Measurements from ENCODE around the gene ZBTB7C. TPM values are rescaled to one million over a fixed set of nuclear protein-coding genes. Genes with fewer than 3 reads are reported as not detected.

Gene ZBTB7C
- total RNA-seq, 6 experiments from 2014 or later: not detected

- H3K36me3 Mint-ChIP-seq (ENCODE audit: low read depth): no peaks in the 10 kb centered on the region
- peak; percentile 53 for DNase-seq
- peaks cover 11% of the 10 kb centered on the region for H3K27me3 Mint-ChIP-seq (ENCODE audit: insufficient read depth)
- H3K27ac Mint-ChIP-seq: no peak overlapping the region
- H3K4me1 Mint-ChIP-seq (ENCODE audit: low read depth): no peaks in the 10 kb centered on the region
- no peaks in the 10 kb centered on the region for H3K9me3 Mint-ChIP-seq
- H3K4me3 Mint-ChIP-seq: no peak overlapping the region
- peak; percentile 80 for TF ChIP-seq CTCF (IDR thresholded peaks at IDR 0.05)
Measured at GRCh38 chr18:48230467-48231113, 178.6 kb downstream of the ZBTB7C start.

- Mint-ChIP-seq H3K9me3 (no peaks in the 10 kb centered on the region), H3K4me3 (no peak overlapping the region), H3K27me3 (ENCODE audit: insufficient read depth) (peaks cover 14% of the 10 kb centered on the region), H3K36me3 (ENCODE audit: low read depth) (no peaks in the 10 kb centered on the region), H3K4me1 (ENCODE audit: low read depth) (no peaks in the 10 kb centered on the region), H3K27ac (no peak overlapping the region)
- DNase-seq: no peak
- TF ChIP-seq CTCF (IDR thresholded peaks at IDR 0.05): no peak
Measured at GRCh38 chr18:48229552-48229981, 179.6 kb downstream of the ZBTB7C start.

- peaks cover 14% of the 10 kb centered on the region for H3K27me3 Mint-ChIP-seq (ENCODE audit: insufficient read depth)
- H3K36me3 Mint-ChIP-seq (ENCODE audit: low read depth): no peaks in the 10 kb centered on the region
- H3K9me3 Mint-ChIP-seq: no peaks in the 10 kb centered on the region
- H3K27ac Mint-ChIP-seq: no peak overlapping the region
- no peak for DNase-seq
- no peak for TF ChIP-seq CTCF (IDR thresholded peaks at IDR 0.05)
- H3K4me3 Mint-ChIP-seq: no peak overlapping the region
- H3K4me1 Mint-ChIP-seq (ENCODE audit: low read depth): no peaks in the 10 kb centered on the region
Measured at GRCh38 chr18:48228841-48229240, 180.3 kb downstream of the ZBTB7C start.

- no peak for TF ChIP-seq CTCF (IDR thresholded peaks at IDR 0.05)
- Mint-ChIP-seq H3K27ac (no peak overlapping the region), H3K36me3 (ENCODE audit: low read depth) (no peaks in the 10 kb centered on the region), H3K27me3 (ENCODE audit: insufficient read depth) (peaks cover 13% of the 10 kb centered on the region), H3K4me1 (ENCODE audit: low read depth) (no peaks in the 10 kb centered on the region), H3K9me3 (no peaks in the 10 kb centered on the region), H3K4me3 (no peak overlapping the region)
- no peak for DNase-seq
Measured at GRCh38 chr18:48228301-48228715, 180.9 kb downstream of the ZBTB7C start.

- H3K4me3 Mint-ChIP-seq: no peak overlapping the region
- no peak for TF ChIP-seq CTCF (IDR thresholded peaks at IDR 0.05)
- H3K4me1 Mint-ChIP-seq (ENCODE audit: low read depth): no peaks in the 10 kb centered on the region
- H3K27ac Mint-ChIP-seq: no peak overlapping the region
- no peaks in the 10 kb centered on the region for H3K36me3 Mint-ChIP-seq (ENCODE audit: low read depth)
- H3K27me3 Mint-ChIP-seq (ENCODE audit: insufficient read depth): peaks cover 13% of the 10 kb centered on the region
- DNase-seq: no peak
- H3K9me3 Mint-ChIP-seq: no peaks in the 10 kb centered on the region
Measured at GRCh38 chr18:48227206-48227605, 182.0 kb downstream of the ZBTB7C start.

Measured in HFFc6 (cell line).